HG03060 (cell line): ENCODE measurements around the gene NUDT5.
A peak's percentile ranks its signal among the peaks of the same experiment; 100 is the strongest.

Experiments used
- ATAC-seq: cut with Tn5 transposase; IDR thresholded peaks from one replicate; pipeline ENCODE4 v1.9.1; 2021; ENCODE audit warnings: low read depth, moderate number of reproducible peaks; ENCODE audit not compliant: unreplicated experiment

NUDT5 gene

GRCh38 chr10:12165999-12166775 lies 29.5 kb downstream of the NUDT5 start:
- ATAC-seq = no peak

GRCh38 chr10:12165036-12165435 lies 30.7 kb downstream of the NUDT5 start:
- ATAC-seq = no peak

DNA sequence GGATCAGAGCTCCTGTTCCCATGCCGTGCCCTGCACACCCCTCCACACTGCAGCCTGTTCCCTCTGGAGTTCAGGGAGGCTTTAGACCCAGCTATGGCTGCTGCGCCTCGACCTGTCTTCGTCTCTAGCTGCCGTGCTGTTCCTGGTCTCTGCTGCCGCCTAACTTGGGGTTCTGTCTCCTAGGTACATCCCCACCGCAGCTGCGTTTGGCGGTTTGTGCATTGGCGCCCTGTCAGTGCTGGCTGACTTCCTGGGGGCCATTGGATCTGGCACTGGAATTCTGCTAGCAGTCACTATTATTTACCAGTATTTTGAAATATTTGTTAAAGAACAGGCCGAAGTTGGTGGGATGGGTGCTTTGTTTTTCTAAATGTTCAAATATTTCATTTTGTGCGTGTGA lies 31.6 kb downstream of the NUDT5 start:
- ATAC-seq = no peak

DNA sequence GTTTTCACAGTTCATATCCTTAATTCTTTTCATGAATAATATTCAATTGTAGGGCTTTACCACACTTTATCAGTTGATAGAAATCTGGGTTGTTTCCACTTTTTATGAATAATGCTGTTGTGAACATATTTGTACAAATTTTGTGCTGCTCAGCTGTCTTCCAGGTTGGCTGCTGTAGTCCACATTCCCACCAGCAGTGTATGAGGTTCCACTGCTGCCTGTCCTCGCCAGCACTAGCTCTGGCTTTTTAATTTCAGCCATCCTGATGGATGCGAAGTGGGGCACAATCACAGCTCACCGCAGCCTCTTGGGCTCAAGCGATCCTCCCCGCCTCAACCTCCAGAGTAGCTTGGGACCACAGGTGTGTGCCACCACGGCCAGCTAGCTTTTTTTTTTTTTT lies 32.8 kb downstream of the NUDT5 start:
- ATAC-seq = no peak

- ATAC-seq = no peak
Observed at GRCh38 chr10:12160664-12161063, 35.0 kb downstream of the NUDT5 start.

DNA sequence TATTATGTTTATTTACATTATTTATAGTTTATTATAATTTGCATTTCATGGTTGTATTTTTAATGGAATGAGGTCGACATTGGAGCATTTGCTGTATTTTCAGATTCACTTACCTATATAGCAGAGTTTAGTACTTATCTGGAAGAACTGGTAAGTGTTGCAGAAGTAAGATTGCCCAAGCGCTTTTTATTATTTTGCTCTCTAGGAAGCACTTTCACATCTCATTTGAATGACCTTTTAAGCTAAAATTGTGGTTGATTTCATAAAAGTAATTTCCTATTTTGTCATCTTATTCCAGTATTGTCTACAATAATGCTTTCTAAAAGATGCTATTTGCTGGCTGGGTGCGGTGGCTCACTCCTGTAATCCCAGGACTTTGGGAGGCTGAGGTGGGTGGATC lies 37.6 kb downstream of the NUDT5 start:
- ATAC-seq = no peak

DNA sequence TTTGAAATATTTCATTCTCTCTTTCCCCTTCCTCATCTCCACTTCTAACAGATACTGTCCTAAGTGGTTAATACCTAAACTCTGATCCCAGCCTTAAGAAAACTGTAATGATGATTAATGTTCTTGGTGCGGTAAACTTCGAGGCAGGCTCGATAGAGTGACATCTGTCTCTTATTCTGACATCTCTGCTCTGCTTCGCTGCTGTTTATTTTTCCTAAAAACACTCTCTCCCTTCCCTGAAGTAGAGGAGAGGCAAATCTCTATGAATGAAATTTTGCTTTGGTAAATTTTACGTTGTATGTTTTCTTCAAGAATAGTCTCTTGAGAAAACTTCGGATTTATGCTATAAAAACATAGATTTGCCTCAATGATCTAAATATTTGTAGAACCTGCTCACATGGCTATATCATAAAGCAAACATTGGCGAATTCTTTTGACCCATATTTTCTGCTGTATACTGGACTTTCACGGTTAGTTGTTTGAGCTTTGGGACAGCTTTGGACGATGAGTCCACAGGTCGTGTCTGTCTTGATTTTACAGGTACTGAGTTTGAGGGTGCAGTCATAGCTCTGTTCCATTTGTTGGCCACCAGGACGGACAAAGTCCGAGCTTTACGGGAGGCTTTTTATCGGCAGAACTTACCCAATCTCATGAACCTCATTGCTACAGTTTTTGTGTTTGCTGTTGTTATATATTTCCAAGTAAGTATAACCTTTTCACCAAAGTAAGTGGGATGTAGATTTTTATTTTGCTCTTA lies 39.1 kb downstream of the NUDT5 start:
- ATAC-seq = no peak

DNA sequence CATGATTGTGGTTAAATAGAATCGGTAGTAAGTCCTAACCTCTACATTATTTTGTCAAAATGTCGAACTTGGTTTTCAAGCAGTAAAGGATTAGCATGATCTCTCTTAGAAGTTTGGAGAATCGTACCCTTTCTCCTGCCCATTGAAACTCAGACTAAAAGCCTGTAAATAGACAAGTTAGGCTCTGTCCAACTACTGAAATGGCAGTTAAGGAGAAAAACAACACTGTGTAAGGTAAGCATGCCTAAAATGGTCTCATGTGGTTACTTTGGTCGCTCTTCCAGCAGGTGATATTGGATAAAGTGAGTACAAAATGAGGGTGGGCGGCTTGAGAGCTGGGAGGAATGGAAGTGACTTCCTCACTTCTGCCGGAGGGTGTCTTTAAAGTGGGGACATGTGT lies 41.2 kb downstream of the NUDT5 start:
- ATAC-seq = no peak

GRCh38 chr10:12150163-12150562 lies 45.5 kb downstream of the NUDT5 start:
- ATAC-seq = no peak

GRCh38 chr10:12144538-12144937 lies 51.2 kb downstream of the NUDT5 start:
- no peak for ATAC-seq

- ATAC-seq = no peak
Observed at GRCh38 chr10:12140038-12140437, 55.7 kb downstream of the NUDT5 start.

DNA sequence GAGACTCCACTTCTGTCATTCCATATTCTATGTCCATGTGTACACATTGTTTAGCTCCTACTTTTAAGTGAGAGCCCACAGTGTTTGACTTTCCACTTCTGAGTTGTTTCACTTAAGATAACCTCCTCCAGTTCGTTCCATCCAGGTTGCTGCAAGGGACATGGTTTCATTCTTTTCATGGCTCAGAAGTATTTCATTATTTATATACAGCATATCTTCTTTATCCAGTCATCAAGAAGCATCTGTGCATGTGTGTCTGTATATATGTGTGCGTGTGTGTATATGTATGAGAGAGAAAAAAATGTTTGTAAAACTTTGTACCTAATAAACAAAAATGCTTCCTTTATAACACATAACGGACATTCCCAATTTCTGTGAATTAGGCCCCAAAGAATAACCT lies 60.1 kb downstream of the NUDT5 start:
- no peak for ATAC-seq

- no peak for ATAC-seq
Observed at GRCh38 chr10:12130237-12130872, 65.3 kb downstream of the NUDT5 start.

DNA sequence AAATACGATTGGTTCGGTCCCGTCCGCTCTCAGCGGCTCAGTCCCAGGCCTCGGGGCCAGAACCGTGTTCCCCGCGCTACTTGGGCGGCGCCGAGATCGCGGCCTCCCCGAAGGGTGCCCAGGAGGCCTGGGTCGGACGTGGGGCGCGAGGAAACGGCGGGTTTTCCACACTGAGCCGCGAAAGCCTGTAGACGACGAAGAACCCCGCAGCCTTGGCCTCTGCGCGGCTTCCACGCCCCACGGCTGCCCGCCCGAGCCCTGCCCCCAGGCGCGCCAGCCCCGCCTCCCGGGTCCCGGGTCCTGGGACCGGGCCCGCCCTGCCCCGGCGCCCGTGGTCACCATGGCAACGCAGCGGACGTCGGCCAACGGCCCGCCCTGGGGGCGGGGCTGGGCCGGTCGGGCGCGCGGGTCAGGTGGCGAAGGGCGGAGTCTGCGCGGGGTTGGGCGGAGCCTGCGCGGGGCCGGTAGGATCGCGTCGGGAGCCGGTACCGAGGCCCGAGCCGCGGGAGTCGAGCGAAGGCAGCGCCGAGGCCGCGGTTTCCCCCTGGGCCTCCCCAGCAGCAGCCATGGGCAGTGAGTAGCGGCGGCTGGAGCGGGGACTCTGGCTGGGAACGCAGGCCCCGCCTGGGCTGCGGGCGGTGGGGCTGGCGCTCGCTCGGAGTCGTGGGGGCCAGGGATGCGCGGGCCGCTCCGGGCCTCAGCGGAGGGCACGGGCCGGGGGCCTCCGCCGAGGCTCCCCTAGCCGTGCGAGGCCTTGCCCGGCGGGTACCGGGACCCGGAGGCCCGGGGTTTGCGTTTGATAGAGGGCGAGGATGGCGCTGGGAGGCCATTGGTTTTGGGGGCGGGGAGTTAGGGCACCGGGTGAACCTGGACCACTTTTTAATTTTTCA lies 66.2 kb downstream of the NUDT5 start, which contains the start of gene SEC61A2:
TSS of gene SEC61A2 (plus strand) at position 456 of the 890 bp plus-strand sequence. CDS start at position 567, 111 bp downstream.
- peak; percentile 68 for ATAC-seq

- no peak for ATAC-seq
Observed at GRCh38 chr10:12121673-12122072, 74.0 kb downstream of the NUDT5 start.
